K562 (cell line): ENCODE measurements around the gene SKIL. TPM values are rescaled to one million over a fixed set of nuclear protein-coding genes. Genes with fewer than 3 reads are reported as not detected.
A peak's percentile ranks its signal among the peaks of the same experiment; 100 is the strongest.

Source experiments
- ATAC-seq: fragments of 200-7000 bp; cut with Tn5 transposase; 3 replicates; pipeline ENCODE4 v1.9.1; 2020; ENCODE audit warnings: moderate library complexity
- BruUV-seq: library from RNA; stranded (reverse); fragments of 400-500 nt; replicated peaks from 2 replicates; lab custom pipeline; 2021; lab: Mats Ljungman, UMichigan
- CTCF ChIA-PET: fragments of 300-600 bp; formaldehyde crosslinking; extraction: SDS; loops from one replicate; lab custom pipeline; 2021; ENCODE audit warnings: low intra/inter-chr PET ratio; lab: Yijun Ruan, JAX
- POLR2A ChIA-PET: fragments of 300-600, 350-650 bp; sonication (Branson Sonifier 250); formaldehyde crosslinking; extraction: SDS; loops from one replicate; lab custom pipeline; 2021; ENCODE audit warnings: antibody characterized with exemption, inconsistent platforms; lab: Yijun Ruan, JAX
- DNase-seq, 4 experiments: peaks; one replicate each; pipeline versions ENCODE4 v3.0.0 to v3.0.0-alpha.2; 2011 to 2018; ENCODE audit warnings: low spot score in 3 of 4, mixed read lengths in 3 of 4; ENCODE audit errors: extremely low read depth in 1 of 4
- FAIRE-seq: peaks from 2 replicates; lab custom pipeline; 2011; peaks lifted over from hg19 to GRCh38; lab: Jason Lieb, UNC
- H2AFZ ChIP-seq: 2 replicates; pipeline ENCODE4 v1.6.0; 2011; ENCODE audit warnings: low read depth, low read length, control low read depth, inconsistent platforms
- H3K27ac ChIP-seq: fragments of 200-600 bp; 3 replicates; pipeline ENCODE4 v1.8.0; 2011; ENCODE audit warnings: low read depth, mild to moderate bottlenecking, control low read depth, inconsistent platforms, low read length, moderate library complexity, mixed read lengths; ENCODE audit errors: extremely low read depth
- H3K27me3 ChIP-seq, 2 experiments: fragments of 300-600 bp in 1 of 2; 2 replicates in 1 of 2; 3 replicates in 1 of 2; pipeline versions ENCODE4 v1.6.0 to v1.8.0; 2011; ENCODE audit warnings: inconsistent platforms in 2 of 2, low read length in 2 of 2, mild to moderate bottlenecking in 1 of 2, mixed read lengths in 1 of 2, moderate library complexity in 1 of 2; ENCODE audit not compliant: control insufficient read depth in 2 of 2, insufficient read depth in 2 of 2
- H3K36me3 ChIP-seq: fragments of 300-600 bp; 3 replicates; pipeline ENCODE4 v1.8.0; 2011; ENCODE audit warnings: mild to moderate bottlenecking, low read length, inconsistent platforms; ENCODE audit not compliant: control insufficient read depth, insufficient read depth
- H3K4me1 ChIP-seq, 2 experiments: fragments of 200-600 bp in 1 of 2; replicated peaks in 1 of 2; 2 replicates in 1 of 2; 3 replicates in 1 of 2; pipeline versions ENCODE4 v1.5.1 to v1.8.0; 2011; ENCODE audit warnings: inconsistent platforms in 2 of 2, low read length in 2 of 2, mild to moderate bottlenecking in 1 of 2, mixed read lengths in 1 of 2, moderate library complexity in 1 of 2; ENCODE audit not compliant: control insufficient read depth in 2 of 2, insufficient read depth in 2 of 2
- H3K4me2 ChIP-seq: 2 replicates; pipeline ENCODE4 v1.6.1; 2011; ENCODE audit warnings: low read length, control low read depth, inconsistent platforms, mixed read lengths; ENCODE audit not compliant: insufficient read depth
- H3K4me3 ChIP-seq: fragments of 200-600 bp; sonication (generic), shearing (Covaris generic); 2 replicates; pipeline ENCODE4 v1.5.1; 2016; ENCODE audit warnings: control low read depth, inconsistent platforms
- H3K79me2 ChIP-seq: fragments of 200-600 bp; 3 replicates; pipeline ENCODE4 v1.8.0; 2011; ENCODE audit warnings: low read length, inconsistent platforms; ENCODE audit not compliant: control insufficient read depth, insufficient read depth
- H3K9ac ChIP-seq, 2 experiments: 2 replicates each; pipeline versions ENCODE4 v1.6.0 to v1.6.1; 2011; ENCODE audit warnings: low read depth in 2 of 2, low read length in 2 of 2, control low read depth in 1 of 2, inconsistent platforms in 1 of 2, mild to moderate bottlenecking in 1 of 2, mixed read lengths in 1 of 2; ENCODE audit not compliant: insufficient read depth in 1 of 2
- H3K9me1 ChIP-seq: one replicate; pipeline ENCODE4 v1.6.0; 2011; ENCODE audit warnings: inconsistent platforms, mild to moderate bottlenecking, low read length, moderate library complexity; ENCODE audit not compliant: control insufficient read depth, insufficient read depth
- H3K9me3 ChIP-seq: replicated peaks from 2 replicates; pipeline ENCODE4 v1.5.1; 2011; ENCODE audit warnings: low read depth, low read length, inconsistent platforms; ENCODE audit not compliant: control insufficient read depth, insufficient read depth
- H4K20me1 ChIP-seq: replicated peaks from 2 replicates; pipeline ENCODE4 v1.6.1; 2011; ENCODE audit warnings: low read length, inconsistent platforms, mixed read lengths; ENCODE audit not compliant: control insufficient read depth, insufficient read depth
- ESRRA ChIP-seq: fragments of 450-650 bp; IDR thresholded peaks from 2 replicates; pipeline ENCODE4 v1.6.1; 2014; ENCODE audit warnings: low read depth, mild to moderate bottlenecking, moderate library complexity, borderline replicate concordance
- FOXM1 ChIP-seq, 2 experiments: fragments of 450-650 bp in 1 of 2; sonication (generic) in 1 of 2; formaldehyde crosslinking in 1 of 2; IDR thresholded peaks; 2 replicates each; pipeline versions ENCODE4 v1.6.1 to v1.9.0; 2017 to 2022; ENCODE audit warnings: low read depth in 2 of 2, mild to moderate bottlenecking in 2 of 2, missing genetic modification reagents in 1 of 2, moderate library complexity in 1 of 2
- HSF4 ChIP-seq: fragments of 250-450 bp; sonication (Bioruptor Pico); IDR thresholded peaks from 2 replicates; pipeline ENCODE4 v2.1.2; 2022; ENCODE audit warnings: mild to moderate bottlenecking, moderate library complexity, borderline replicate concordance
- L3MBTL2 ChIP-seq: fragments of 450-650 bp; IDR thresholded peaks from 2 replicates; pipeline ENCODE4 v1.6.1; 2016; ENCODE audit warnings: mild to moderate bottlenecking, moderate library complexity
- NRF1 ChIP-seq, 2 experiments: fragments of 450-650 bp; IDR thresholded peaks in 1 of 2; conservative IDR thresholded peaks in 1 of 2; 2 replicates each; pipeline ENCODE4 v1.6.1; 2014; ENCODE audit warnings: mild to moderate bottlenecking in 2 of 2
- SMAD4 ChIP-seq: fragments of 250-450 bp; sonication (Bioruptor Pico); conservative IDR thresholded peaks from 2 replicates; pipeline ENCODE4 v1.8.0; 2021; ENCODE audit warnings: inconsistent platforms, mild to moderate bottlenecking, moderate library complexity
- YBX1 ChIP-seq: fragments of 450-650 bp; IDR thresholded peaks from 2 replicates; pipeline ENCODE4 v1.7.1; 2016; ENCODE audit warnings: mild to moderate bottlenecking
- ZC3H8 ChIP-seq: fragments of 450-650 bp; IDR thresholded peaks from 2 replicates; pipeline ENCODE4 v1.6.1; 2017
- WGBS: fragments of 100-300 bp; shearing (Covaris generic); methylation state at CpG from one replicate; pipeline ENCODE4 v1.1.6; 2016; ENCODE audit warnings: low coverage, mixed read lengths; ENCODE audit not compliant: insufficient coverage; ENCODE audit errors: missing lambda C conversion rate; 5-methylcytosine and 5-hydroxymethylcytosine counted together
- in situ Hi-C: fragments of 300-500 bp; cut with MboI; formaldehyde crosslinking; loops from 4 replicates; pipeline ENCODE4 v1.15.0; 2018; ENCODE audit warnings: inconsistent platforms, mixed read lengths
- intact Hi-C: fragments of 100-400 bp; cut with micrococcal nuclease; formaldehyde crosslinking; loops from 2 replicates; pipeline ENCODE4 v1.14.2; 2022
- polyA plus RNA-seq, 8 experiments: library from polyadenylated mRNA; depleted of rRNA in 4 of 8; stranded (reverse) in 5 of 8; unstranded in 3 of 8; fragments of >200 nt; fragmentation: Nextera tagmentation in 2 of 8; fragmentation: Illumina TruSeq in 1 of 8; extraction: Ambion mirVana in 2 of 8; extraction: Trizol in 1 of 8; gene quantifications; 2 replicates each; pipeline versions ENCODE4 v1.2.1 to v1.2.3, GENCODE V29; 2011 to 2014; ENCODE audit warnings: inconsistent platforms in 1 of 8, missing spikeins in 1 of 8
- total RNA-seq, 7 experiments: library from RNA; depleted of rRNA in 6 of 7; stranded (reverse); fragments of >200 nt in 6 of 7; fragmentation: Illumina TruSeq in 2 of 7; extraction: Trizol in 2 of 7; gene quantifications; 2 replicates each; pipeline versions ENCODE4 v1.2.1 to v1.2.3, GENCODE V29; 2011 to 2021; ENCODE audit warnings: low replicate concordance in 1 of 7
- TF ChIP-seq, protein P1 (sequence below), 2 experiments: IDR thresholded peaks; 2 replicates each; pipeline ENCODE4 v1.6.1; 2012; ENCODE audit warnings: improper control_type of control experiment in 2 of 2, low read depth in 2 of 2, low read length in 2 of 2, borderline replicate concordance in 1 of 2
- TF ChIP-seq, protein P2 (sequence below): fragments of 200-800 bp; sonication (Bioruptor generic); IDR thresholded peaks from 2 replicates; pipeline ENCODE4 v1.6.1; 2017; ENCODE audit warnings: missing genetic modification characterization, missing compliant biosample characterization

SKIL gene
- total and polyA plus RNA-seq, 9 of the 15 experiments (the other 6 are each of a cell fraction or from before 2014, with no cell fraction given), result 4.3 to 19.1 (median 9.7) TPM

DNA sequence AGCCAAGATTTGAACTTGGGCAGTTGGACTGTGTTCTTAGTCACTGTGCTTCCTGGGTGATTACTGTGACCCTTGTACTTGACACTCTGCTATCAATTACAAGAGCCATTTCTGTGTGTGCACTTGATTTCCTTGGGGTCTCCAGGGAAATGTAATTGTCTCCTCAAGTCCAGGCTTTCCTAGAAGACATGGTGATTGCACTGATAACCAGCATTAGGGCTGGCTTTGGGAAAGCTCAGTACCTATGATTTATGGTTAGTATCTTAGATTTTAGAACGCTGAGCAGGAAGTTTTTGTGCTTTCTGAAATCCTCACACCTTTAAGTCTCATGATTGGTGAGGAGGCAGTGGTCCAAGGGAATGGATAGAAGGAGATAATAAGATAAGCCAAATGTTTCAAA lies 59.6 kb downstream of the SKIL start (continued):
- TF ChIP-seq, protein P1, sequence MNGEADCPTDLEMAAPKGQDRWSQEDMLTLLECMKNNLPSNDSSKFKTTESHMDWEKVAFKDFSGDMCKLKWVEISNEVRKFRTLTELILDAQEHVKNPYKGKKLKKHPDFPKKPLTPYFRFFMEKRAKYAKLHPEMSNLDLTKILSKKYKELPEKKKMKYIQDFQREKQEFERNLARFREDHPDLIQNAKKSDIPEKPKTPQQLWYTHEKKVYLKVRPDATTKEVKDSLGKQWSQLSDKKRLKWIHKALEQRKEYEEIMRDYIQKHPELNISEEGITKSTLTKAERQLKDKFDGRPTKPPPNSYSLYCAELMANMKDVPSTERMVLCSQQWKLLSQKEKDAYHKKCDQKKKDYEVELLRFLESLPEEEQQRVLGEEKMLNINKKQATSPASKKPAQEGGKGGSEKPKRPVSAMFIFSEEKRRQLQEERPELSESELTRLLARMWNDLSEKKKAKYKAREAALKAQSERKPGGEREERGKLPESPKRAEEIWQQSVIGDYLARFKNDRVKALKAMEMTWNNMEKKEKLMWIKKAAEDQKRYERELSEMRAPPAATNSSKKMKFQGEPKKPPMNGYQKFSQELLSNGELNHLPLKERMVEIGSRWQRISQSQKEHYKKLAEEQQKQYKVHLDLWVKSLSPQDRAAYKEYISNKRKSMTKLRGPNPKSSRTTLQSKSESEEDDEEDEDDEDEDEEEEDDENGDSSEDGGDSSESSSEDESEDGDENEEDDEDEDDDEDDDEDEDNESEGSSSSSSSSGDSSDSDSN (IDR thresholded peaks at IDR 0.05; ENCODE audit: borderline replicate concordance in 1 of 2, low read depth in 2 of 2, low read length in 2 of 2), result no peak
- TF ChIP-seq FOXM1 (IDR thresholded peaks at IDR 0.05; ENCODE audit: low read depth), result no peak
- TF ChIP-seq FOXM1 (CRISPR knock-in tag; IDR thresholded peaks at IDR 0.05; ENCODE audit: low read depth), result no peak
- TF ChIP-seq NRF1 (conservative IDR thresholded peaks at IDR 0.05 in 1 of 2, IDR thresholded peaks at IDR 0.05 in 1 of 2), result no peak

DNA sequence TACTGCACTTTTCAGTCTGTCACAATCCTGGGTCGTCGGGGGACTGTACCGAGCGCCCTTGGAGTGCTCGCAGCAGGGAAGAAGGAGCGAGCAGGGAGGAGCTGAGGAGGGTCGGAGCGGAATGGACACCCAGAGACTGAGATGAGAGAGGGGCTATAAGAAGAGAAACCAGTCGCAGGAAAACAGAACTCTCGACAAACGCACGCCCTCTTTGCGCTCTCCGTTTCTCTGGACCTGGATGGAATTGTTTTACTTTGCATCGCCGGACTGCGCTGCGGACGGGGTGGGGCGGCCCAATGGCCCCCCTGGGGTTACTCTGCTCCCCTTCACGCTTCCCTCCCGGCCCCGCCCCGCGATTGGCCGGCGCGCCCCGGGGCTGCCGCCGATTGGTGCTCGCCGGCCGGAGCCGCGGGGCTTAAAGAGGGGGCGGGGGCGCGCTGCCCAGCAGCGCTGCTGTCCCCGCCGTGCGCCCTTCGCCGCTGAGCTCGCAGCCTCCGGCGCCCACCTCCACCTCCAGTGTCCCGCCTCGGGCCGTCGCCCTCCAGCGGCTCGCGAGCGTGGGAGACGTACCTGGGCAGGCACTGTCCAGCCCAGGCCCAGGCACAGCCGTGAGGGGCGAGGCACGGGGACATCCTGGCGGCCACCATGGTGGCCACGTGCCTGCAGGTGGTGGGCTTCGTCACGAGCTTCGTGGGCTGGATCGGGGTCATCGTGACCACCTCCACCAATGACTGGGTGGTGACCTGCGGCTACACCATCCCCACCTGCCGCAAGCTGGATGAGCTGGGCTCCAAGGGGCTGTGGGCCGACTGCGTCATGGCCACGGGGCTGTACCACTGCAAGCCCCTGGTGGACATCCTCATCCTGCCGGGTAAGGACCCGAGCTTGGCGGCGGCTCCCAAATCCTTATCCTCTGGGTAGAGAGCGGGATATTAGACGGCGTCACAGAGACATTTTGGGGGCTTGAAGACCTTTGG lies 61.2 kb downstream of the SKIL start, which contains the start of gene CLDN11:
CLDN11 (plus strand) TSS at position 447 of the 977 bp plus-strand sequence; CDS start at position 646, 199 bp downstream.
- Histone ChIP-seq H3K79me2 (no peaks in the 10 kb centered on the region), H3K4me2 (no peak within 1 kb of the TSS), H3K4me3 (no peak within 1 kb of the TSS), H3K27me3 (no peaks in the 10 kb centered on the region), H3K9ac (0 out of 4 replicates have a peak within 1 kb of the TSS, but pooled peaks of 1 of the 2 experiments have one; percentile 59), H3K4me1 (peaks cover 0 to 12% of the 10 kb centered on the region in 2 experiments; a peak in 2 of 5 replicates), H2AFZ (peak within 1 kb of the TSS; percentile 40; the same call in 1 of the 2 replicates), H3K36me3 (no peaks in the 10 kb centered on the region), H4K20me1 (no peaks in the 10 kb centered on the region), H3K27ac (no peak within 1 kb of the TSS), H3K9me1 (no peaks in the 10 kb centered on the region), H3K9me3 (no peaks in the 10 kb centered on the region)
- no peak for FAIRE-seq
- POLR2A ChIA-PET, result no interaction called here
- DNase-seq, result peak in 3 of 4 experiments; percentile 36 to 49 (median 46)
- CTCF ChIA-PET, result no interaction called here
- WGBS, result 75% methylated on average over 56 of the region's 79 CpGs
- peak; percentile 26; the same call in 1 of the 3 replicates for ATAC-seq
- intact Hi-C loops, result no loop called here
- BruUV-seq, result no TSS peak
- in situ Hi-C loops, result no loop called here
- TF ChIP-seq ESRRA (no peak), YBX1 (no peak), SMAD4 (CRISPR knock-in tag) (no peak), HSF4 (CRISPR knock-in tag) (no peak), L3MBTL2 (0 out of 2 replicates have a peak, but pooled peaks have one; percentile 13), ZC3H8 (no peak)
- TF ChIP-seq, protein P2, sequence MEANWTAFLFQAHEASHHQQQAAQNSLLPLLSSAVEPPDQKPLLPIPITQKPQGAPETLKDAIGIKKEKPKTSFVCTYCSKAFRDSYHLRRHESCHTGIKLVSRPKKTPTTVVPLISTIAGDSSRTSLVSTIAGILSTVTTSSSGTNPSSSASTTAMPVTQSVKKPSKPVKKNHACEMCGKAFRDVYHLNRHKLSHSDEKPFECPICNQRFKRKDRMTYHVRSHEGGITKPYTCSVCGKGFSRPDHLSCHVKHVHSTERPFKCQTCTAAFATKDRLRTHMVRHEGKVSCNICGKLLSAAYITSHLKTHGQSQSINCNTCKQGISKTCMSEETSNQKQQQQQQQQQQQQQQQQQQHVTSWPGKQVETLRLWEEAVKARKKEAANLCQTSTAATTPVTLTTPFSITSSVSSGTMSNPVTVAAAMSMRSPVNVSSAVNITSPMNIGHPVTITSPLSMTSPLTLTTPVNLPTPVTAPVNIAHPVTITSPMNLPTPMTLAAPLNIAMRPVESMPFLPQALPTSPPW (CRISPR knock-in tag), result no peak
